HL-60 (cell line): ENCODE data around the gene LRRC17.

ENCODE experiments used
- DNase-seq, 2 experiments: peaks; one replicate each; pipeline ENCODE4 v3.0.0-alpha.2; 2010 to 2020; ENCODE audit warnings: low read depth in 1 of 2, low spot score in 1 of 2
- H3K27ac ChIP-seq: fragments of 250-450 bp; sonication (Bioruptor Pico); replicated peaks from 2 replicates; pipeline ENCODE4 v1.5.1; 2020; ENCODE audit warnings: mild to moderate bottlenecking, moderate library complexity
- H3K27me3 ChIP-seq: fragments of 250-450 bp; sonication (Bioruptor Pico); 2 replicates; pipeline ENCODE4 v1.5.1; 2021; ENCODE audit warnings: mild to moderate bottlenecking, moderate library complexity; ENCODE audit not compliant: insufficient read depth, poor library complexity, severe bottlenecking
- H3K4me3 ChIP-seq: replicated peaks from 2 replicates; pipeline ENCODE4 v1.5.1; 2011; ENCODE audit warnings: mild to moderate bottlenecking, control low read depth, low read length; ENCODE audit not compliant: insufficient read depth
- CTCF ChIP-seq: IDR thresholded peaks from one replicate; pipeline ENCODE4 v1.5.1; 2011; ENCODE audit warnings: low read length, control low read depth, inconsistent platforms; ENCODE audit not compliant: insufficient read depth
- GABPA ChIP-seq: IDR thresholded peaks from 2 replicates; pipeline ENCODE4 v1.6.1; 2012; ENCODE audit warnings: low read depth
- POLR2AphosphoS5 ChIP-seq: IDR thresholded peaks from 2 replicates; pipeline ENCODE4 v1.6.1; 2012; ENCODE audit warnings: low read depth
- REST ChIP-seq: IDR thresholded peaks from 2 replicates; pipeline ENCODE4 v1.6.1; 2012; ENCODE audit warnings: low read depth; ENCODE audit not compliant: insufficient replicate concordance
- SPI1 ChIP-seq: IDR thresholded peaks from 2 replicates; pipeline ENCODE4 v1.6.1; 2012; ENCODE audit warnings: low read depth, mild to moderate bottlenecking, borderline replicate concordance

Gene LRRC17

GRCh38 chr7:102927312-102927933, 14.6 kb downstream of the LRRC17 start:
- DNase-seq = no peak
- Histone ChIP-seq H3K27ac (no peak overlapping the region), H3K4me3 (no peak overlapping the region), H3K27me3 (no peaks in the 10 kb centered on the region)
- TF ChIP-seq CTCF (no peak), REST (no peak)

- no peaks in the 10 kb centered on the region for H3K27me3 ChIP-seq
- no peak overlapping the region for H3K4me3 ChIP-seq
- no peak overlapping the region for H3K27ac ChIP-seq
- TF ChIP-seq GABPA = no peak
- TF ChIP-seq POLR2AphosphoS5 = no peak
- TF ChIP-seq SPI1 = no peak
- no peak for TF ChIP-seq REST
- no peak for TF ChIP-seq CTCF
- DNase-seq = no peak
Measured at GRCh38 chr7:102931757-102932156, 19.0 kb downstream of the LRRC17 start.

GRCh38 chr7:102933763-102934162, 21.0 kb downstream of the LRRC17 start:
- Histone ChIP-seq H3K27ac (no peak overlapping the region), H3K27me3 (no peaks in the 10 kb centered on the region), H3K4me3 (no peak overlapping the region)
- TF ChIP-seq SPI1 (no peak), POLR2AphosphoS5 (no peak), REST (no peak), GABPA (no peak), CTCF (no peak)
- no peak for DNase-seq
